ENCODE measurements around the gene LCE3A.
"Not testable (repeated sequence)": the region's sequence is repeated elsewhere in the genome, so short reads cannot be mapped to it uniquely, and the experiment has no call there.

LCE3A gene

GRCh38 chr1:152622803-152623202 is at the start of gene LCE3A:
TSS of gene LCE3A (minus strand) at chr1:152623103. CDS start at chr1:152623103, 0 bp downstream.
- no peak for DNase-seq

GRCh38 chr1:152667648-152668047 is 44.7 kb upstream of the LCE3A start:
- DNase-seq = no peak

- not testable (repeated sequence) for DNase-seq
Observed at GRCh38 chr1:152666171-152666570, 43.3 kb upstream of the LCE3A start.

GRCh38 chr1:152663098-152663497 is 40.2 kb upstream of the LCE3A start, which contains the start of gene LCE2D:
TSS of gene LCE2D (plus strand) at chr1:152663380. CDS start at chr1:152664106, 726 bp downstream.
- DNase-seq = no peak

- no peak for DNase-seq
Observed at GRCh38 chr1:152658649-152659048, 35.7 kb upstream of the LCE3A start.

GRCh38 chr1:152657677-152658076 is 34.8 kb upstream of the LCE3A start:
- no peak for DNase-seq

- DNase-seq = no peak
Observed at GRCh38 chr1:152656459-152656858, 33.6 kb upstream of the LCE3A start.

- no peak for DNase-seq
Observed at GRCh38 chr1:152654110-152654509, 31.2 kb upstream of the LCE3A start.

- DNase-seq = no peak
Observed at GRCh38 chr1:152646656-152647055, 23.8 kb upstream of the LCE3A start.

- DNase-seq = no peak
Observed at GRCh38 chr1:152645146-152645545, 22.2 kb upstream of the LCE3A start.

- no peak for DNase-seq
Observed at GRCh38 chr1:152643945-152644344, 21.0 kb upstream of the LCE3A start.

- DNase-seq = no peak
Observed at GRCh38 chr1:152640351-152640750, 17.4 kb upstream of the LCE3A start.

GRCh38 chr1:152630596-152630995 is 7.7 kb upstream of the LCE3A start:
- no peak for DNase-seq

- DNase-seq = no peak
Observed at GRCh38 chr1:152626744-152627143, 3.8 kb upstream of the LCE3A start.

- DNase-seq = no peak
Observed at GRCh38 chr1:152623203-152623844, 421 bp upstream of the LCE3A start.

- no peak for DNase-seq
Observed at GRCh38 chr1:152621993-152622392, 910 bp downstream of the LCE3A start.

- DNase-seq = no peak
Observed at GRCh38 chr1:152613511-152613910, 9.4 kb downstream of the LCE3A start, which contains the start of gene LCE3B. TSS of gene LCE3B (plus strand) at chr1:152613811. CDS start at chr1:152613811, 0 bp downstream.

GRCh38 chr1:152599934-152600333 is 23.0 kb downstream of the LCE3A start, which contains the start of gene LCE3C:
TSS of gene LCE3C (plus strand) at chr1:152600234. CDS start at chr1:152600732, 498 bp downstream.
- DNase-seq = no peak

GRCh38 chr1:152596986-152597385 is 25.9 kb downstream of the LCE3A start:
- no peak for DNase-seq

GRCh38 chr1:152585586-152585985 is 37.3 kb downstream of the LCE3A start:
- no peak for DNase-seq

- DNase-seq = no peak
Observed at GRCh38 chr1:152582647-152583046, 40.3 kb downstream of the LCE3A start.

- no peak for DNase-seq
Observed at GRCh38 chr1:152580433-152580832, 42.5 kb downstream of the LCE3A start, which contains the start of gene LCE3D. TSS of gene LCE3D (minus strand) at chr1:152580516. CDS start at chr1:152579936, 580 bp downstream.

- DNase-seq = not testable (repeated sequence)
Observed at GRCh38 chr1:152579526-152579925, 43.4 kb downstream of the LCE3A start.

- no peak for DNase-seq
Observed at GRCh38 chr1:152577168-152577567, 45.7 kb downstream of the LCE3A start.
